ENCODE measurements around the gene MYH15.

The MYH15 gene

DNA sequence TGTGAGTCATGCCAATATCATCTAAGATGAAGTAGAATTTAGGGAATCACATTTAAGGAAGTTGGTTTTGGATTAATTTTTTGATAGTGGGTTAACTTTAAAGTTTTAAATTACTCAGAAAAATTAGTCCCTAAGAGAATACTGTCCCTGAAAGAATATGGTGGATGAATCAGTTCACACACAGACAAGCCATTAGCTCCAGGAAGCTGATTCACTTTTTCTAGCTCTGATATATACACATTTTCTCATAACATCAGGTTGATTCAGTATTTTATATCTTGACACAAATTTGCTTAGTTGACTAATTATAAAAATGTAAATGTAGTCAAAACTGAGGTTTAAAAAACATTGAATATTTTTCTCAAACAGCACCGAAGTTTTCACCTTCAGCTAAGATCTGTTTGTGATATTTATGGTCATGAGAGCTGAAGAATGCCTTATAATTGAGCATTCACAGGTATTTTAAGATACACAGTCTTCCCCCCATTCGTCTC lies 55.1 kb downstream of the MYH15 start:
- H2AFZ ChIP-seq (ENCODE audit: low read depth, low read length), result no peak overlapping the region
- no peak overlapping the region for H3K4me2 ChIP-seq (ENCODE audit: low read length, poor library complexity, severe bottlenecking)
- 81% methylated on average over 1 of the region's 2 CpGs for WGBS
- H4K8ac ChIP-seq (ENCODE audit: low read length), result no peak overlapping the region
- no peak overlapping the region for H2BK120ac ChIP-seq (ENCODE audit: low read depth, low read length)
- H3K14ac ChIP-seq (ENCODE audit: low read length in 2 of 2), result no peak overlapping the region
- H3K9ac ChIP-seq (ENCODE audit: low read length), result no peak overlapping the region
- H3K27ac ChIP-seq (ENCODE audit: low read length, poor library complexity, severe bottlenecking), result no peak overlapping the region
- no peak overlapping the region for H3K4ac ChIP-seq (ENCODE audit: low read depth in 1 of 2, low read length in 2 of 2)
- no peak overlapping the region for H3K4me3 ChIP-seq (ENCODE audit: insufficient read depth in 1 of 2, low read depth in 1 of 2, low read length in 2 of 2)
- no peaks in the 10 kb centered on the region for H3K36me3 ChIP-seq (ENCODE audit: control insufficient read depth in 1 of 2, insufficient read depth in 2 of 2, low read depth in 1 of 2, low read length in 2 of 2)
- H2AK5ac ChIP-seq (ENCODE audit: low read length, severe bottlenecking), result no peak overlapping the region
- no peaks in the 10 kb centered on the region for H3K9me3 ChIP-seq (ENCODE audit: control insufficient read depth, low read length)
- H2BK15ac ChIP-seq (ENCODE audit: low read depth, poor library complexity, severe bottlenecking), result no peak overlapping the region
- no peak for DNase-seq
- no peaks in the 10 kb centered on the region for H3K4me1 ChIP-seq (ENCODE audit: control insufficient read depth, insufficient read depth, low read depth, low read length)
- no peaks in the 10 kb centered on the region for H3K27me3 ChIP-seq (ENCODE audit: control insufficient read depth in 1 of 2, insufficient read depth in 1 of 2, low read length in 2 of 2)
- H3K79me1 ChIP-seq (replicated peaks; ENCODE audit: low read length, poor library complexity, severe bottlenecking), result no peaks in the 10 kb centered on the region
- H3K18ac ChIP-seq (ENCODE audit: low read depth in 1 of 2, low read length in 2 of 2), result no peak overlapping the region
- no peak overlapping the region for H3K23ac ChIP-seq (ENCODE audit: low read length in 2 of 2)
- H2BK12ac ChIP-seq (ENCODE audit: low read length in 2 of 2), result no peak overlapping the region
- H2BK5ac ChIP-seq (ENCODE audit: low read depth, low read length, poor library complexity, severe bottlenecking), result no peak overlapping the region
- H4K91ac ChIP-seq (ENCODE audit: low read length), result no peak overlapping the region

DNA sequence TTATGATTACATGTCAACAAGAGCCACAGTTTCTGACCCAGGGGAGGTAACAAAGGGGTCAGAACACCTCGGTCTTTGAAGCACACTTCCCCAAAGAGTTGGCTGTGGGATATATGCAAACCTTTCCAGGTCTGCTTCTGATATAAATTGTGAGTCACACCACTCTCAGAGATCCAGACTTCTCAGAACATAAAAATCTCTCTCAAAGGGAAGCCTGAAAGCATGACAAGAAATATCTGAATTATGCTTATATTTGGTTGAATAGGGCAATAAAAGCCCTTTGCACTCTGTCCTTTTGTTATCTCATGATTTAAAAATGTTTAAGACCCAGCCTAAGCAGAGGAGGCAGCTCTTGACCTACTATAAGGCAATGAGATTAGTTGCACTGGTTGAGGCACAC lies 56.8 kb downstream of the MYH15 start:
- Histone ChIP-seq H3K27me3 (ENCODE audit: control insufficient read depth in 1 of 2, insufficient read depth in 1 of 2, low read length in 2 of 2) (no peaks in the 10 kb centered on the region), H3K4me3 (ENCODE audit: insufficient read depth in 1 of 2, low read depth in 1 of 2, low read length in 2 of 2) (no peak overlapping the region), H3K4me2 (ENCODE audit: low read length, poor library complexity, severe bottlenecking) (no peak overlapping the region), H3K36me3 (ENCODE audit: control insufficient read depth in 1 of 2, insufficient read depth in 2 of 2, low read depth in 1 of 2, low read length in 2 of 2) (no peaks in the 10 kb centered on the region), H3K14ac (ENCODE audit: low read length in 2 of 2) (no peak overlapping the region), H3K4ac (ENCODE audit: low read depth in 1 of 2, low read length in 2 of 2) (no peak overlapping the region), H3K4me1 (ENCODE audit: control insufficient read depth, insufficient read depth, low read depth, low read length) (no peaks in the 10 kb centered on the region), H2BK120ac (ENCODE audit: low read depth, low read length) (no peak overlapping the region), H2BK12ac (ENCODE audit: low read length in 2 of 2) (no peak overlapping the region), H3K9me3 (ENCODE audit: control insufficient read depth, low read length) (peaks cover 1% of the 10 kb centered on the region), H3K9ac (ENCODE audit: low read length) (peak overlapping the region; percentile 2), H3K18ac (ENCODE audit: low read depth in 1 of 2, low read length in 2 of 2) (no peak overlapping the region), H4K91ac (ENCODE audit: low read length) (no peak overlapping the region), H4K8ac (ENCODE audit: low read length) (no peak overlapping the region), H2AK5ac (ENCODE audit: low read length, severe bottlenecking) (no peak overlapping the region), H2AFZ (ENCODE audit: low read depth, low read length) (no peak overlapping the region), H3K23ac (ENCODE audit: low read length in 2 of 2) (no peak overlapping the region), H3K27ac (ENCODE audit: low read length, poor library complexity, severe bottlenecking) (no peak overlapping the region), H3K79me1 (replicated peaks; ENCODE audit: low read length, poor library complexity, severe bottlenecking) (no peaks in the 10 kb centered on the region), H2BK15ac (ENCODE audit: low read depth, poor library complexity, severe bottlenecking) (no peak overlapping the region), H2BK5ac (ENCODE audit: low read depth, low read length, poor library complexity, severe bottlenecking) (no peak overlapping the region)
- no peak for DNase-seq
- 100% methylated on average over 1 of the region's 1 CpG for WGBS

DNA sequence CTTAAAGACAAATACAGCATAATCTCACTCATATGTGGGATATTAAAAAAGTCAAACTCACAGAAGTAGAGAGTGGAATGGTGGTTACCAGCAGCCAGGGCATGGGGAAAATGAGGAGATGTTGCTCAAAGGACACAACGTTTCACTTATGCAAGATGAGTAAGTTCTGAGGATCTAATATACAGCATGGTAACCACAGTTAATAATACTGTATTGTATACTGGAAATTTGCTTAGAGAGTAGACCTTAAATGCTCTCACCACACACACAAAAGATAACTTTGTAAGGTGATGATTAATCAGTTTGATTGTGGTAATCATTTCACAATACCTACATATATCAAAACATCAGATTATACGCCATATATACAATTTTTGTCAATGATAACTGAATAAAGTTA lies 60.0 kb downstream of the MYH15 start:
- H2BK12ac ChIP-seq (ENCODE audit: low read length in 2 of 2), result no peak overlapping the region
- DNase-seq, result no peak
- no peak overlapping the region for H2AK5ac ChIP-seq (ENCODE audit: low read length, severe bottlenecking)
- no peaks in the 10 kb centered on the region for H3K79me1 ChIP-seq (replicated peaks; ENCODE audit: low read length, poor library complexity, severe bottlenecking)
- no peak overlapping the region for H2BK15ac ChIP-seq (ENCODE audit: low read depth, poor library complexity, severe bottlenecking)
- no peaks in the 10 kb centered on the region for H3K27me3 ChIP-seq (ENCODE audit: control insufficient read depth in 1 of 2, insufficient read depth in 1 of 2, low read length in 2 of 2)
- WGBS, result no CpG with 5 or more reads among the region's 2 CpGs
- H3K9me3 ChIP-seq (ENCODE audit: control insufficient read depth, low read length), result peaks cover 28% of the 10 kb centered on the region
- no peak overlapping the region for H2BK5ac ChIP-seq (ENCODE audit: low read depth, low read length, poor library complexity, severe bottlenecking)
- no peak overlapping the region for H3K23ac ChIP-seq (ENCODE audit: low read length in 2 of 2)
- H2BK120ac ChIP-seq (ENCODE audit: low read depth, low read length), result no peak overlapping the region
- no peaks in the 10 kb centered on the region for H3K36me3 ChIP-seq (ENCODE audit: control insufficient read depth in 1 of 2, insufficient read depth in 2 of 2, low read depth in 1 of 2, low read length in 2 of 2)
- no peak overlapping the region for H4K8ac ChIP-seq (ENCODE audit: low read length)
- H4K91ac ChIP-seq (ENCODE audit: low read length), result no peak overlapping the region
- no peak overlapping the region for H2AFZ ChIP-seq (ENCODE audit: low read depth, low read length)
- H3K4me2 ChIP-seq (ENCODE audit: low read length, poor library complexity, severe bottlenecking), result no peak overlapping the region
- no peak overlapping the region for H3K27ac ChIP-seq (ENCODE audit: low read length, poor library complexity, severe bottlenecking)
- no peak overlapping the region for H3K18ac ChIP-seq (ENCODE audit: low read depth in 1 of 2, low read length in 2 of 2)
- no peak overlapping the region for H3K9ac ChIP-seq (ENCODE audit: low read length)
- no peak overlapping the region for H3K14ac ChIP-seq (ENCODE audit: low read length in 2 of 2)
- no peak overlapping the region for H3K4me3 ChIP-seq (ENCODE audit: insufficient read depth in 1 of 2, low read depth in 1 of 2, low read length in 2 of 2)
- H3K4me1 ChIP-seq (ENCODE audit: control insufficient read depth, insufficient read depth, low read depth, low read length), result no peaks in the 10 kb centered on the region
- H3K4ac ChIP-seq (ENCODE audit: low read depth in 1 of 2, low read length in 2 of 2), result no peak overlapping the region

DNA sequence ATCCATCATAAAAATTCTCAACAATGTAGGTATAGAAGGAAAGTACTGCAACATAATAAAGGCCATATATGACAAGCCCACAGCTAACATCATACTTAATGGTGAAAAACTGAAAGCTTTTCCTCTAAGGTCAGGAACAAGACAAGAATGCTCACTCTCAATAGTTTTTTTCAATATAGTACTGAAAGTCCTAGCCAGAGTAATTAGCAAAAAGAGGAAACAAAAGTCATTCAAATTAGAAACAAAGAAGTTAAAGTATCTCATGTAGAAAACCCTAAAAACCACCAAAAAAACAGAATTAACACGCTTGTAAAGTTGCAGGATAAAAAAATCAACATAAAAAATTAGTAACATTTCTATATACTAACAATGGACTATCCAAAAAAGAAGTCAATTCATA lies 61.8 kb downstream of the MYH15 start:
- H2BK15ac ChIP-seq (ENCODE audit: low read depth, poor library complexity, severe bottlenecking), result no peak overlapping the region

More for the DNA sequence above, 61.8 kb downstream of the MYH15 start:
- H2AK5ac ChIP-seq (ENCODE audit: low read length, severe bottlenecking), result no peak overlapping the region
- H4K8ac ChIP-seq (ENCODE audit: low read length), result no peak overlapping the region
- H3K36me3 ChIP-seq (ENCODE audit: control insufficient read depth in 1 of 2, insufficient read depth in 2 of 2, low read depth in 1 of 2, low read length in 2 of 2), result no peaks in the 10 kb centered on the region
- no peak overlapping the region for H3K9ac ChIP-seq (ENCODE audit: low read length)
- no peak overlapping the region for H3K23ac ChIP-seq (ENCODE audit: low read length in 2 of 2)
- H3K18ac ChIP-seq (ENCODE audit: low read depth in 1 of 2, low read length in 2 of 2), result no peak overlapping the region
- no peak overlapping the region for H2BK120ac ChIP-seq (ENCODE audit: low read depth, low read length)
- no peaks in the 10 kb centered on the region for H3K79me1 ChIP-seq (replicated peaks; ENCODE audit: low read length, poor library complexity, severe bottlenecking)
- no peak overlapping the region for H4K91ac ChIP-seq (ENCODE audit: low read length)
- peaks cover 28% of the 10 kb centered on the region for H3K9me3 ChIP-seq (ENCODE audit: control insufficient read depth, low read length)
- no peaks in the 10 kb centered on the region for H3K4me1 ChIP-seq (ENCODE audit: control insufficient read depth, insufficient read depth, low read depth, low read length)
- no peak overlapping the region for H3K4ac ChIP-seq (ENCODE audit: low read depth in 1 of 2, low read length in 2 of 2)
- no peak overlapping the region for H3K14ac ChIP-seq (ENCODE audit: low read length in 2 of 2)
- no peak overlapping the region for H2BK5ac ChIP-seq (ENCODE audit: low read depth, low read length, poor library complexity, severe bottlenecking)
- H2AFZ ChIP-seq (ENCODE audit: low read depth, low read length), result no peak overlapping the region
- no peak overlapping the region for H3K4me3 ChIP-seq (ENCODE audit: insufficient read depth in 1 of 2, low read depth in 1 of 2, low read length in 2 of 2)
- H3K27me3 ChIP-seq (ENCODE audit: control insufficient read depth in 1 of 2, insufficient read depth in 1 of 2, low read length in 2 of 2), result no peaks in the 10 kb centered on the region
- H3K4me2 ChIP-seq (ENCODE audit: low read length, poor library complexity, severe bottlenecking), result no peak overlapping the region
- no peak overlapping the region for H3K27ac ChIP-seq (ENCODE audit: low read length, poor library complexity, severe bottlenecking)
- WGBS, result no CpG with 5 or more reads among the region's 1 CpG
- no peak for DNase-seq
- H2BK12ac ChIP-seq (ENCODE audit: low read length in 2 of 2), result no peak overlapping the region
